T-helper 2 cell treated with Interferon-gamma antibody and Interleukin-4, amounts not matched to agents 100 ng/mL and 5 ng/mL, for 36 hours (primary cell): ENCODE data around the gene SMIM23. TPM values are rescaled to one million over a fixed set of nuclear protein-coding genes. Genes with fewer than 3 reads are reported as not detected.

Experiments used
- intact Hi-C: fragments of 100-400 bp; cut with micrococcal nuclease; formaldehyde crosslinking; loops from one replicate; pipeline ENCODE4 v1.15.1; 2023
- total RNA-seq: library from RNA; stranded (reverse); gene quantifications from 2 replicates; pipeline ENCODE4 v1.2.3, GENCODE V29; 2022

The SMIM23 gene
- total RNA-seq, 1 donor from 2014 or later = not detected

- intact Hi-C loops = no loop called here
Measured at GRCh38 chr5:171813813-171814490, 28.3 kb downstream of the SMIM23 start.

GRCh38 chr5:171816666-171817065 is 31.0 kb downstream of the SMIM23 start:
- intact Hi-C loops = no loop called here

- intact Hi-C loops = no loop called here
Measured at GRCh38 chr5:171820561-171820960, 34.9 kb downstream of the SMIM23 start.

GRCh38 chr5:171821286-171821685 is 35.7 kb downstream of the SMIM23 start:
- intact Hi-C loops = no loop called here

GRCh38 chr5:171823269-171823668 is 37.7 kb downstream of the SMIM23 start:
- intact Hi-C loops = no loop called here

GRCh38 chr5:171825051-171825450 is 39.4 kb downstream of the SMIM23 start:
- intact Hi-C loops = no loop called here

- intact Hi-C loops = no loop called here
Measured at GRCh38 chr5:171826132-171826531, 40.5 kb downstream of the SMIM23 start.

GRCh38 chr5:171827162-171827561 is 41.5 kb downstream of the SMIM23 start:
- intact Hi-C loops = no loop called here

GRCh38 chr5:171830686-171831085 is 45.1 kb downstream of the SMIM23 start:
- intact Hi-C loops = no loop called here

- intact Hi-C loops = no loop called here
Measured at GRCh38 chr5:171832775-171833174, 47.2 kb downstream of the SMIM23 start.

GRCh38 chr5:171834461-171834860 is 48.8 kb downstream of the SMIM23 start:
- intact Hi-C loops = no loop called here

- intact Hi-C loops = no loop called here
Measured at GRCh38 chr5:171835066-171835465, 49.4 kb downstream of the SMIM23 start.

GRCh38 chr5:171837522-171837921 is 51.9 kb downstream of the SMIM23 start:
- intact Hi-C loops = no loop called here

GRCh38 chr5:171838066-171838465 is 52.4 kb downstream of the SMIM23 start:
- intact Hi-C loops = no loop called here

GRCh38 chr5:171839112-171839511 is 53.5 kb downstream of the SMIM23 start:
- intact Hi-C loops = no loop called here

GRCh38 chr5:171840066-171840465 is 54.4 kb downstream of the SMIM23 start:
- intact Hi-C loops = no loop called here

Other genes with a start within 250 kb of the SMIM23 start
- gene FBXW11, start 220.8 kb downstream of the SMIM23 start, total RNA-seq = 31.1 and 33.6 TPM in 2 replicates